OCI-LY3 (cell line): ENCODE measurements around the gene TRMT112.

Experiments
- CTCF ChIP-seq: fragments of 200-600, 300-600 bp; sonication (generic); IDR thresholded peaks from 2 replicates; pipeline ENCODE4 v1.5.1; 2014; ENCODE audit warnings: antibody characterized with exemption, low read length, low read depth
- EZH2phosphoT487 ChIP-seq: fragments of 200-600 bp; shearing (Covaris generic); IDR thresholded peaks from 2 replicates; pipeline ENCODE4 v1.6.1; 2018; ENCODE audit warnings: antibody characterized with exemption, mixed run types, low read depth

GRCh38 chr11:64327375-64327774 is 10.0 kb upstream of the TRMT112 start:
- TF ChIP-seq CTCF (no peak), EZH2phosphoT487 (no peak)
